GM19025 (cell line): ENCODE measurements around the gene ECM1.
A peak's percentile ranks its signal among the peaks of the same experiment; 100 is the strongest.

Experiments
- ATAC-seq: cut with Tn5 transposase; IDR thresholded peaks from one replicate; pipeline ENCODE4 v1.9.1; 2021; ENCODE audit warnings: mild to moderate bottlenecking, low read depth, moderate library complexity; ENCODE audit not compliant: unreplicated experiment

Gene ECM1

DNA sequence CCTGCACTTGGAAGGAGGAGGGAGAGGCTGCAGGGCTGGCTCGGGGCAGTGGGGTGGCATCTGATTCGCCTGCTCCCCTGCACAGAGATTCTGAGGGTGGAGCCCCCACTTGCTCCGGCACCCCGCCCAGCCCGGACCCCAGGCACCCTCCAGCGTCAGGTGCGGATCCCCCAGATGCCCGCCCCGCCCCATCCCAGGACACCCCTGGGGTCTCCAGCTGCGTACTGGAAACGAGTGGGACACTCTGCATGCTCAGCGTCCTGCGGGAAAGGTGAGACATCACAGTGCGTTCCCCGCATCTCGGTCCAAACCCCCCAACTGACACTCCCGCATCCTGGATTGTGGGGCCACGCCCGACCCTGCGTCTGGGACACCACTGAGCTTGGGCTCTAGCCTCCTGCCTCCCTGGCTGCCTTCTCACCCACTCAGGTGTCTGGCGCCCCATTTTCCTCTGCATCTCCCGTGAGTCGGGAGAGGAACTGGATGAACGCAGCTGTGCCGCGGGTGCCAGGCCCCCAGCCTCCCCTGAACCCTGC lies 49.2 kb downstream of the ECM1 start:
- ATAC-seq = no peak

DNA sequence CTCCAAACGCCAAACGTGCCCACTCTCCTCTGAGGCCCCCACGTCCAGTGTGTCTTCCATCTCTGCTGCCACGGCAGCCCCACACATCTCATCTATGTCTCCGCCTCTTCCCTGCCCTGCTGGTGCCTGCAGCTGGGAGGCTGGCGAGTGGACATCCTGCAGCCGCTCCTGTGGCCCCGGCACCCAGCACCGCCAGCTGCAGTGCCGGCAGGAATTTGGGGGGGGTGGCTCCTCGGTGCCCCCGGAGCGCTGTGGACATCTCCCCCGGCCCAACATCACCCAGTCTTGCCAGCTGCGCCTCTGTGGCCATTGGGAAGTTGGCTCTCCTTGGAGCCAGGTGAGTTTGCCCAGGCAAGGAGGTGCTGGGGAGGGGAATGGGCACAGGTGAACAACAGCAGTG lies 49.9 kb downstream of the ECM1 start:
- no peak for ATAC-seq

DNA sequence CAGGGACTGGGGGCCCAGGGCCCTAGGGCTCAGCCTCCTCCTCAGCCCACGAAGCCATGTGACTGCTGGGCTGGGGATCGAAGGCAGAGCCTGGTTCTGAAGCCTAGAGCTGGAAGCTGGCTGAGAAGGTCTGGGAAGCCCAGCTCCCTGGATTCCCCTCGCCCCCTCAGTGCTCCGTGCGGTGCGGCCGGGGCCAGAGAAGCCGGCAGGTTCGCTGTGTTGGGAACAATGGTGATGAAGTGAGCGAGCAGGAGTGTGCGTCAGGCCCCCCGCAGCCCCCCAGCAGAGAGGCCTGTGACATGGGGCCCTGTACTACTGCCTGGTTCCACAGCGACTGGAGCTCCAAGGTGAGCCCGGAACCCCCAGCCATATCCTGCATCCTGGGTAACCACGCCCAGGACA lies 50.4 kb downstream of the ECM1 start:
- ATAC-seq = no peak

DNA sequence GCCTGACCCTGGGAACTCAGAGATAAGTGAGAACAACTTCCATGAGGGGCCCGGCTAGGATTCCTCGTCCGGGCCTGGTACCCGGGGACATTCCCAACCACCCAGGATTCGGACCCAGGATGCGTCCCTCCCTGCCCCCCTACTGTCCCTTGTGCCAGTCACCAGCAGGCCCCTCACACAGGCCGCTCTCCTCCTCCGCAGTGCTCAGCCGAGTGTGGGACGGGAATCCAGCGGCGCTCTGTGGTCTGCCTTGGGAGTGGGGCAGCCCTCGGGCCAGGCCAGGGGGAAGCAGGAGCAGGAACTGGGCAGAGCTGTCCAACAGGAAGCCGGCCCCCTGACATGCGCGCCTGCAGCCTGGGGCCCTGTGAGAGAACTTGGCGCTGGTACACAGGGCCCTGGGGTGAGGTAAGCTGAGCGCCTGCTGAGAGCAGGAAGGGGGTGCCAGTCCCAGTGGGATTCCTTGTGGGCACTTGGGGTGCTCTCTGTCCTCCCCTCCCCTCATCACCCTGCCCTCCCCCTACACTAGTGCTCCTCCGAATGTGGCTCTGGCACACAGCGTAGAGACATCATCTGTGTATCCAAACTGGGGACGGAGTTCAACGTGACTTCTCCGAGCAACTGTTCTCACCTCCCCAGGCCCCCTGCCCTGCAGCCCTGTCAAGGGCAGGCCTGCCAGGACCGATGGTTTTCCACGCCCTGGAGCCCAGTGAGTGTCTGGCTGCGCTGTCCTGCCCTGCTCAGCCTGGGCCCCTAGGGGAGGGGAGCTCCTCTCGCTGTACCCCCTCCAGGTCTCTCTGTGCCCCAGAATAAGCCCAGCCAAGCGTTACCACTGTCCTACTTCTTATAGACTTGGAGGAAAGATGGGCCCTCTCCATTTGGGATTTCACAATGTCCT lies 51.1 kb downstream of the ECM1 start:
- ATAC-seq = no peak

DNA sequence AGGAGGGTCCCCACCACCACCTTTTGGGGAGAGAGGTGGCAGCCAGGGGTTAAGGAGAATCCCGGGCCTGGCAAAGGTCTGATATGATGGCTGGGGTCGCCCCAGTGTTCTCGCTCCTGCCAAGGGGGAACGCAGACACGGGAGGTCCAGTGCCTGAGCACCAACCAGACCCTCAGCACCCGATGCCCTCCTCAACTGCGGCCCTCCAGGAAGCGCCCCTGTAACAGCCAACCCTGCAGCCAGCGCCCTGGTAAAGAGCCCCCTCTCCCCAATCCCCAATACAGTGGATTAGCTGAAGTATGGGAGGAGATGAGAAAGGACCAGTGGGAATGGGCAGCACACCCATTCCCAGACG lies 51.7 kb downstream of the ECM1 start:
- no peak for ATAC-seq

DNA sequence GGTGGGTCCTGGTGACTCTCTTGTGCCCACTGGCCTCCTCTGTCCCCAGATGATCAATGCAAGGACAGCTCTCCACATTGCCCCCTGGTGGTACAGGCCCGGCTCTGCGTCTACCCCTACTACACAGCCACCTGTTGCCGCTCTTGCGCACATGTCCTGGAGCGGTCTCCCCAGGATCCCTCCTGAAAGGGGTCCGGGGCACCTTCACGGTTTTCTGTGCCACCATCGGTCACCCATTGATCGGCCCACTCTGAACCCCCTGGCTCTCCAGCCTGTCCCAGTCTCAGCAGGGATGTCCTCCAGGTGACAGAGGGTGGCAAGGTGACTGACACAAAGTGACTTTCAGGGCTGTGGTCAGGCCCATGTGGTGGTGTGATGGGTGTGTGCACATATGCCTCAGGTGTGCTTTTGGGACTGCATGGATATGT lies 52.1 kb downstream of the ECM1 start:
- ATAC-seq = no peak

DNA sequence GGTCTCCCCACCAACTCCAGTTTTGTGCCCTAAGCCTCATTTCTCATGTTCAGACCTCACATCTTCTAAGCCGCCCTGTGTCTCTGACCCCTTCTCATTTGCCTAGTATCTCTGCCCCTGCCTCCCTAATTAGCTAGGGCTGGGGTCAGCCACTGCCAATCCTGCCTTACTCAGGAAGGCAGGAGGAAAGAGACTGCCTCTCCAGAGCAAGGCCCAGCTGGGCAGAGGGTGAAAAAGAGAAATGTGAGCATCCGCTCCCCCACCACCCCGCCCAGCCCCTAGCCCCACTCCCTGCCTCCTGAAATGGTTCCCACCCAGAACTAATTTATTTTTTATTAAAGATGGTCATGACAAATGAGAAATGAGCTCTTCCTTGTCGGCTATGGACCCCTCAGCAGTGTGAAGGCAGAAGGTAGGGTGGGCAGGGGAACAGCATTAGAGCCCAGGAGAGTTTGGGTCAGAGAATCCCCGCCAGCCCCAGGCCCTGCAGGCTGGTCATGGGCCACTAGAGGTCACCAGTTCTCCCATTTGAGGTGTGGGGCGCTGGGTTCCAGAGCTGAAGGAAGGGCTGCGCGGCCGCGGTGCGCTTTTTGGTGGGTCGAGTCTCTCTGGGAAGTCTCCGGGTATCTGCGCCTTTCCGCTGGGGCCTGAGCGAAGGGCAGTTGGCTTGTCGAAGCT lies 52.8 kb downstream of the ECM1 start:
- peak; percentile 27 for ATAC-seq

DNA sequence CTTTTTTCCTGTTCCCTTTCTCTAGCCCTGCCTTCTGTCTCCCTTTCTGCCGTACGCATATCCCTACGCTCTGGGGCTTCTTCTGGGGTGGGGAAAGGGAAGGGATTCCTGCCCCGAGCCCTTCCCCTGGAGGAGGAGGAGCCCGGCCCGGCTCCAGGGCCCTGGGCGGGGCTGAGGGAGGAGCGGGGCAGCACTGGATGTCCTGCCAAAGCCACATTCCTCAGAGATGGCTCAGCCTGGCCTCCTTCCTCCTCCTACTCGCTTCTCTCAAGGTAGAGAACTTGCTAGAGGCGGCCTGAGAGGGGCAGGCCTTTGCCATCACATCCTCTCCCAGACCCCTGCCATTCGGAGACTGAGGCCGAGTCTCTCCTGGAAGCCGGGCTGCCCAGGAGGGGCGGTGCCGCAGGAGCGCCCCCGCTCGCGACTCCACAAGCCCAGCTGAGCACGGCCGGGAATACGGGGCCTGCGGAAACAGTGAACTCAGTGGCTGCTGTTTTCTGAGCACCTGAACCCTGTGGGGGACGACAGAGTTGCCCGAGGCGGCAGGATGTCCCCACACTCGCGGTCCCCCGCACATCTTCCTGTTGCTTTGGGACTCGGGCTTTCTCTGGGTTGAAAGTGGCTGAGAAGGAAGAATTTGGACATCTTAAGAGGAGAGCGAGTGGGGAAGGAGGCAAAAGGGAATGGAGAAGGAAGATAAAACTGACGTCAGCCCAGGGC lies 53.5 kb downstream of the ECM1 start:
- peak; percentile 12 for ATAC-seq

DNA sequence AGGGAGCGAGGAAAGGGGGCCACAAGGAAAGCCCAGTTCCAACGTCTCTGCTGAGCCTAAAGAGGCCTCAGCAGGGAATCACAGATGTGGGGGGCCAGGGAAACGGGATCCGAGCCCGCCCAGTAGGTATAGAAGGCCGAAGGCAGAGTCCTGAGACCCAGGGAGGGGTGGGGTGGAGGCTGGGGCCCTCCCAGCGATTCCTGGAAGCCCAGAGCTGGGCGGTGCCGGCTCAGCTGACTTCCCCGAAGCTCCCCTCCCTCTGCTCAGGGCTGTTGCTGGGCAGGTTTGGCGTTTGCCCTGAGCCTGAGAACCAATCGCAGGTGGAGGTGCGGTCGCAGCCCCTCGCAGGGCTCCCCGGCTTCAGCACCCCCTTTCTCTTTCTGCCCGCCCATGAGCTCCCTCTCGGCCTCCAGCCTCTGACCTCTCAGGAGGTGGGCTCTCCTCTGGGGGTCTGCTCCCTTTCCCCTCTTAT lies 54.1 kb downstream of the ECM1 start:
- peak; percentile 45 for ATAC-seq

DNA sequence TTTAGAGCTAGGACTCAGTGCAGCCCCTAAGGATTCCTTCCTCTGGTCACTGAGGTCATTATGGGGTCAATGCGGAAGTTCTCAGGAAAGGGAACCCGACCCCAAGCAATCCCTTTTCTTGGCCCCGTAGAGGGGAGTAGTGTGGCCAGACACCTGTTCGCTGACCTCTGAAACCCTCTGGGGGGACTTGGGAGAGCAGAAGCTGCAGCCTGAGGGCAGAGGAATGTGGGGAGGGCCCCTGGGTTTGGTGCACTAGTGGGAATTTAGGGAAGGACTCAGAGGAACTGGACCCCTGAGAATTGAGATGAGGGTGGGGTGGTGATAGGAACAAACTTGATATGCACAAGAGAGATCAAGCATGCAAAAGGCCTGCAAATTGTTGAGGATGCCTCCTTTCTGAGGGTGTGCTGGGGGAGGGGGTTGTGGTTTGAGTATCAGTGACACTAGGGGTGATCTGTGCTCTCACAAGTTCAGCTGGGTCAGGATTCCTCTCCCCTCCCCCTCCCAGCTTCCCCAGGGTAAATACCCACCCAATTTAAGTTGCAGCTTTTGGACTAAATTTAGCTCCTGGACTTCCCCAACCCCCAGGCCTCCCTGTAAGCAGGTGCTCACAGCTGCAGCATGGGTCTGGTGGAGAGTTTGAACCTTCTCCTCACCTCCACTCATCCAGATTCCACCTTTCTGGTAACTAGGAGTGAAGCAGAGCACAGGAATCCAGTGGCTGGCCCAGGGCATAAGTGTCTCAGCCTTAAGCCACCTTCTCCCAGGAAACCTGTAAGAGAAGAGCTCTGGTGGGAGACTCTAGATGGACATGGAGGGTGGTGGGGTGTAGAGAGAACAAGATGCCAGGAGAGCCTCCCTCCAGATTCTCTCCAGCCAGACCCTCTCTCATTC lies 54.8 kb downstream of the ECM1 start:
- peak; percentile 27 for ATAC-seq
